GM18505 (cell line): ENCODE measurements around the gene SP4.
A peak's percentile ranks its signal among the peaks of the same experiment; 100 is the strongest.
"Not testable (repeated sequence)": the region's sequence is repeated elsewhere in the genome, so short reads cannot be mapped to it uniquely, and the experiment has no call there.

Source experiments
- ATAC-seq: cut with Tn5 transposase; IDR thresholded peaks from one replicate; pipeline ENCODE4 v1.9.1; 2021; ENCODE audit not compliant: unreplicated experiment
- POLR2A ChIP-seq: IDR thresholded peaks from 4 replicates; pipeline ENCODE4 v1.6.1; 2011; ENCODE audit warnings: borderline replicate concordance; ENCODE audit not compliant: insufficient read depth, insufficient read length; ENCODE audit errors: extremely low read depth

SP4 gene

DNA sequence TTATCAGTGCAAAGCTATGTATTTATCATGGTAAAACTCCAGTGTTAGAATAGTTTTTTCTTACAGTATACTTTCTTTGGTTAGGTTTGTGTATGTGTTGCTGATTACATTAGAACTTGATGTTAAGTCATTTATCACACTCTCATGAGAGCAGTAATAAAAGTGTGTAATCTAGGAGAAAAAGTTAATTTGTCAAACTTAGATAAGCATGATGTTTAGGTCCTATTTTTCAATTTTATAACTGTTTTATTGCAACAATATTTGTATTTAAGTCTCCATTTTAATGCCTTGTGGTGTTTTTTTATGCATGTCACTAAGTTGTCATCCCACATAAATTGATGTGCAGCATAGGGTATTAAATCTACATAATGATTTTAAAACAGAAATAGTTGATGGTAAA, 86.2 kb downstream of the SP4 start:
- no peak for TF ChIP-seq POLR2A

DNA sequence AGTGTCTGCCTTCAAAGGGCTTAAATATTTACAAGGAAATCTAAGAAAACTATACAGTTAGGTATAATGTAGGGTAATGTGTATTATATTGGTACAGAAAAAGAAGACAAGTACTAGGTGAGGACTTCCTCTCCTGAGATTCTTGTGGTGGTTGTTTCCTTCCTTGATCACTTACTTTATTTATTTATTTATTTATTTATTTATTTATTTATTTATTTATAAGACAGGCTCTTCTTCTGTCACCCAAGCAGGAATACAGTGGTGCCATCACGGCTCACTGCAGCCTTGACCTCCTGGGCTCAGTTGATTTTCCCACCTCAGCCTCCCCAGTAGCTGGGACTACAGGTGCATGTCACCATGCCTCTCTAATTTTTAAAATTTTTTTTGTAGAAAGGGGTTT, 96.8 kb downstream of the SP4 start:
- no peak for ATAC-seq
- TF ChIP-seq POLR2A: no peak

More for the DNA sequence above, 86.2 kb downstream of the SP4 start:
- ATAC-seq: no peak

DNA sequence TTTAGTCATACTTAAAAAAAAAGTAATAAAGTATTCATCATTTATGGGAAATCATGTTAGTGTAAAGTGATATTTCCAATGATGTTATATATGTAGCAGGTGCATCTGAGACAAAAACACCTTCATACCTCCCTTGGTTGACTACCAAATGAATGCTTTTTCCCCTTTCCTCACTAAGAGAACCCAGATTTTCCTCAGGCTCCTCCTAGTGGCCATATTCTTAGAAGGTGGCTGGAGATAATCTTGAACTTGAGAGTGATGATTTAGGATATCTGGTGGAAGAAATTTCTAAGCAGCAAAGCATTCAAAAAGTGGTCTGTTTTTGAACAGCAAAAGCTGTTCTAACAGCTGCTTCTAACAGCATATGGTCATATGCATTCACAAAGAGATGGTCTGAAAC, 98.1 kb downstream of the SP4 start:
- no peak for TF ChIP-seq POLR2A
- no peak for ATAC-seq

DNA sequence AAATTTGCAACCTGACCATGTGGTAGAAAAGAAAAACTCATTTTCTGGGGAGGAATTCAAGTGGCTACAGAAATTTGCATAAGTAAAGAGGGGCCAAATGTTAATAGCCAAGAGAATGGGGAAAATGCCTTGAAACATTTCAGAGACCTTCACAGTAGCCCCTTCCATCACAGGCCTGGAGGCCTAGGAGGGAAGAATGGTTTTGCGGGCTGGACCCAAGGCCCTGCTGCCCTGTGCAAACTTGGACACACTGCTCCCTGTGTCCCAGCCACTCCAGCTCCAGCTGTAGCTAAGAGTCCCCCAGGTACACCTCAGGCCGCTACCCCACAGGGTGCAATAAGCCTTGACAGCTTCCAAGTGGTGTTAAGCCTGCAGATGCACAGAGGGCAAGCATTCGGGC, 98.6 kb downstream of the SP4 start:
- no peak for ATAC-seq
- no peak for TF ChIP-seq POLR2A

DNA sequence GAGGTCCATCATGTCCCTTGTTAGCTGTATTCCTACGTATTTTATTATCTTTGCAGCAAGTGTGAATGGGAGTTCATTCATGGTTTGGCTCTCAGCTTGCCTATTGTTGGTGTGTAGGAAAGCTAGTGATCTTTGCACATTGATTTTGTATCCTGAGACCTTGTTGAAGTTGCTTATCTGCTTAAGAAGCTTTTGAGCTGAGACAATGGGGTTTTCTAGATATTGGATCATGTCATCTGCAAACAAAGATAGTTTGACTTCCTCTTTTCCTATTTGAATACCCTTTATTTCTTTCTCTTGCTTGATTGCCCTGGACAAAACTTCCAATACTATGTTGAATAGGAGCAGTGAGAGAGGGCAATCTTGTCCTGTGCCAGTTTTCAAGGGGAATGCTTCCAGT, 104.6 kb downstream of the SP4 start:
- not testable (repeated sequence) for ATAC-seq

DNA sequence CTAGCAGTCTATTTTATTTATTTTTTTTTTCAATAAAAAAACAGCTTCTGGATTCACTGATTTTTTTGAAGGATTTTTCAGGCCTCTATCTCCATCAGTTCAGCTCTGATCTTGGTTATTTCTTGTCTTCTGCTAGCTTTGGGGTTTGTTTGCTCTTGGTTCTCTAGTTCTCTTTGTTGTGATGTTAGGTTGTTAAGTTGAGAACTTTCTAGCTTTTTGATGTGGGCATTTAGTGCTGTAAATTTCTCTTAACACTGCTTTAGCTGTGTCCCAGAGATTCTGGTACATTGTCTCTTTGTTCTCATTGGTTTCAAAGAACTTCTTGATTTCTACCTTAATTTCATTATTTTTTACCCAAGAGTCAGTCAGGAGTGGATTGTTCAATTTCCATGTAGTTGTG, 105.8 kb downstream of the SP4 start:
- ATAC-seq: not testable (repeated sequence)

DNA sequence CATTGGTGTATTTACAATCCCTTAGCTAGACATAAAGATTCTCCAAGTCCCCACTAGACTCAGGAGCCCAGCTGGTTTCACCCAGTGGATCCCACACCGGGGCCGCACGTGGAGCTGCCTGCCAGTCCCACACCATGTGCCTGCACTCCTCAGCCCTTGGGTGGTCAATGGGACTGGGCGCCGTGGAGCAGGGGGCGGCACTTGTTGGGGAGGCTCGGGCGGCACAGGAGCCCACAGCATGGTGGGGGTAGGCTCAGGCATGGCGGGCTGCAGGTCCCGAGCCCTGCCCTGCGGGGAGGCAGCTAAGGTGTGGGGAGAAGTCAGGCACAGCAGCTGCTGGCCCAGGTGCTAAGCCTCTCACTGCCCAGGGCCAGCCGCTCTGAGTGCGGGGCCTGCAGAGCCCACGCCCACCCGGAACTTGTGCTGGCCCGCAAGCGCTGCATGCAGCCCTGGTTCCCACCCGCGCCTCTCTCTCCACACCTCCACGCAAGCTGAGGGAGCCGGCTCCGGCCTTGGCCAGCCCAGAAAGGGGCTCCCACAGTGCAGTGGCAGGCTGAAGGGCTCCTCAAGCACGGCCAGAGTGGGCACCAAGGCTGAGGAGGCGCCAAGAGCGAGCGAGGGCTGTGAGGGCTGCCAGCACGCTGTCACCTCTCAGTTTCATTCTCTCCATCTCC, 108.7 kb downstream of the SP4 start:
- not testable (repeated sequence) for ATAC-seq

DNA sequence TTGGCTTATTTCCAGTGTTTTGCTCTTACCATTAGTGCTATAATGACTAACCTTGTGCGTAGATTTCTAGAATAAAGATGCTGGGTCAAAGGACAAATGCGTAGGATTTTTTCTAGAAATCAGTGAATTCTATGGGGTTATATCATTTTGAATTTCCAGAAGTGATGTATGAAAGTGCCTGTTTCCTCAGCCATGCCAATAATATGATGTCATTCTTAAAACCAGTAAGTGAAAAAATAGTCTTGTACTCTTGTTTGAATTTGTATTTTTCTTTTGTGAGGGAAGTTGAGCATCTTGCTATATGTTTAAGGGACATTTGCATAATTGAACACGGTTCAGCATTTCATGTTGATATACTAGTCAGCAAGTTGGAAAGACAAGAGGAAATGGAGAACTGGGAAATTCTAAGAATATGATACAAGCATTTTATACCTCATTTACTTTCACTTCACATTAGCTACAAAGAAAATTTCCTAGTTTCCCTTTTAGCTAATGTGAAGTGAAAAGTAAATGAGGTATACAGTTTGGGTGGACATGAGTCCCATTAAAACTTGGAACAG, 111.1 kb downstream of the SP4 start:
- ATAC-seq: no peak
- no peak for TF ChIP-seq POLR2A

DNA sequence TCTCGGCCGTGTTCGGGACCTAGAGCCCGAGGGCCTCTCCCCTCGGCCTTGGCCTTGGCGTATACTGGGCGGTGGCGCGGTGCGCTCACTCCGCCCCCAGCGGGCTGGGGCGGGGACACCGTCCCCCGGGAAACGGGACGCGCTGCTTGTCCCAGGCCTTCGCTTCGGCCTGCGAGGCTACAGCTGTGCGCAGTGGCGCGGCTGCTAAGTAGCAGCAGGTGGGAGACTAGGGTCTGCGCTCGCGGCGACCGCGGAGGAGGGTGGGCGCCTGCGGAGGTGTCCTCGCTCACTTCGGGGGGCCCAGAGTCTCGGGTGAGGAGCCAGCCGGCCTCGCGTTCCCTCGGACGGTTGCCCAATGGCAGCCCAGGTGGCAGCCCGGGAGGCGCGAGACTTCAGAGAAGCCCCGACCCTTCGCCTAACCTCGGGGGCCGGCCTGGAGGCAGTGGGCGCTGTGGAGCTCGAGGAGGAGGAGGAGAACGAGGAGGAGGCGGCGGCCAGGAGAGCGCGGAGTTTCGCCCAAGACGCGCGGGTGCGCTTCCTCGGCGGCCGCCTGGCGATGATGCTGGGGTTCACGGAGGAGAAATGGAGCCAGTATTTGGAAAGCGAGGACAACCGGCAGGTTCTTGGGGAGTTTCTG, 115.1 kb downstream of the SP4 start, which contains the start of gene DNAH11:
DNAH11 (plus strand) TSS at position 149 of the 637 bp plus-strand sequence; CDS start at position 356, 207 bp downstream.
- no peak for TF ChIP-seq POLR2A
- ATAC-seq: peak; percentile 83

DNA sequence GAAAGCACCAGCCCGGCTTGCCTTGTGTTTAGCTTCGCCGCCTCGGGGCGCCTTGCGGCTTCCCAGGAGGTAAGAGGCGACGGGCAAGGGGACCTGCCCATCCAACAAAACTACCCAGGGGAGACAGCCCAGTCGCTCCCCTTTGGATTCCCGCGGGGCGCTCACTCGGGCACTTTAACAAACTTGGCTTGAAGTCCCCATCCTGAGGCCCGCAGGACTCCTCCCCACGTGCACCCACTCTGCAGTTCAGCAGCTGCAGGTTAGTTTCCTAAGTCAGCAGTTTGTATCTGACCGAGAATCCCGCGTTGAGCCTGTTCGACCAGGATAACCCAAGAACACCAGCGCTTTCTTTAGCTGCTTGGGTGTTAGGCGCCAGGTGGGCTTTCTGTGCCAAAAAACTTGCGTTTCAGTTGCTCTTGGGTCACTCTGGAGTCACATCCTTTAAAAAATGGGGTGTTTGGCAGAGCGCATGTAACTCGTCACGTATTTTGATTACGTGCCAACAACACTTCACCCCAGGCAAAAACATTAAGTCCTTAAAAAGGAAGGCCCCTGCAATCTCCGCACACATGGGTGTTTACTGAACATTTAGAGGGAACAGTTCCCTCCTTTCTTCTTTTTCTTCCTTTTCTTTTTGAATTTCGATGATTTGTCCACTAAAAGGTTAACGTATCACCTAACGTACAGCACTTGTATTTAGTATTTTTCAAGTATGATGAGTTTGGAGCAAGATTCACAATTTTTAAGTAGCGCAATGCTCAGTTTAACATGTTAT, 115.8 kb downstream of the SP4 start:
- ATAC-seq: no peak
- no peak for TF ChIP-seq POLR2A

DNA sequence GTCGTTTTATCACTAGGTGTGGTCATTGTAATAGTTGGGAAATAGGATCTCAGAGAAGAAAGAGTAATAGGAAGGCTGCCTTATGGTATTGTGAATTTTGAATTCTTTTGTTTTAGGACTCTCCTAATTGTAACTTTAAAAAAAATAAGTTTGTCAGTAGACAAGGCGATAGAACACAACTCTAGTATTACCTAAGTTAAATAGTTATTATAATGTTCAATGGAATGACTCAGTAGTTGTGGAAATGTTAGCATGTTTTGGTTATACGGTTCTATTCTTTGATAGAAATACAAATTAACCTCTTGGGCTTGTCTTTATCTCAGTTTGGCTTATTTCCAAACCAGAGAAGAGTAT, 116.4 kb downstream of the SP4 start:
- no peak for ATAC-seq
- TF ChIP-seq POLR2A: no peak

DNA sequence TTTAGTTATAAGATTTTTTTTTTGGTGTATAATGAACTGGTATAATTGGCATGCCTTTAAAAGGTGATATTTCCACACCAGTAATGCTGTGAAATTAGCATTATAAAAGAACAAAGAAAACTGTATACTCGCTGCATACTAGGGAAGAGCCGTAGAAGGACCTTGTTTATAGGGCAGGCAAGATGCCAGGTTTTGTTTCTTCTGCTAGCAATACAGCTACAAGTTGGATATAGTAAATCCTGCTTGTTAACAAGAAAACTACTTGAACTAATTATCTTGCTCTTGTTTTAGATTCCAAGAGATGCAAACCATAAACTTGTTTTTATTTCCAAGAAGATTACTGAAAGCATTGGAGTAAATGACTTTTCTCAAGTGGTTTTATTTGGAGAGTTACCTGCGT, 116.8 kb downstream of the SP4 start:
- no peak for TF ChIP-seq POLR2A
- ATAC-seq: no peak

DNA sequence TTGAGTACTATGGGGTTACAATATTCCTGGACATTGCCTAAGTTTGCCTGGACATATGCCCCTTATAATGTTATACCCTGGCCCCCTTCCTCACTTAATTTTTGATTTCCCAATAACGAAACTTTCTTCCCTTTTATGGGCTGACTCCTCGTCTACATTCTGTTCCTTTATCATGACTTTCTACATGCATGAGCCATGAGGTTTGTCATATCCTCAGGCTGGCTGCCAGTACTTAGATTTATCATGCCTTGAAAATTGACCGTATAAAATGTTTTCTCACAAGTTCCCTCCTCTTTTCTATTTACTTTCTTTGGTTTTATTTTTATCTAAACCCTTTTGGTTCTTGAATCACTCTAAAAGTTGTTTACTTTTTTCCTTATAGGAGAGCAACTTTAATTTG, 119.6 kb downstream of the SP4 start:
- no peak for TF ChIP-seq POLR2A
- ATAC-seq: no peak

DNA sequence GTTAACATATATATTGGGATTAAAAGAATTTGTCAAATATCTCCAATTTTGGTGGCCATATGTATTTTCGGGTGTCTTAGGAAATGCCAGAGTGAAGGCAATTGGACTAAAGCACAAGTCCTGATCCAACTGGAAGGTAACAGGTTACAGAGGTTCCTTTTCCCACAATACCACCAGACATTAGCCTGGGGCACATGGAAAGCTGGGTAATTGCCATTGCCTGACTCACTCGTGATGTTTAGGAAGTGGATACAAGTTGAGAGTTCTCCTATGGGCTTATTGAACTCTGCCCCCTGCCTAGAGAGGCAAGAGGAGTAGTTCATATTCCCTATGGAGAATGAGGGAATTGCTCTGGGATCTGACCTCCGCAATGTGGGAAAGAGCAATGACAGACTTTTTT, 120.6 kb downstream of the SP4 start:
- TF ChIP-seq POLR2A: no peak
- ATAC-seq: no peak
